HL-60 (cell line): Measurements from ENCODE around the gene TMEM141.
A peak's percentile ranks its signal among the peaks of the same experiment; 100 is the strongest.

ENCODE experiments used
- DNase-seq, 2 experiments: peaks; one replicate each; pipeline ENCODE4 v3.0.0-alpha.2; 2010 to 2020; ENCODE audit warnings: low read depth in 1 of 2, low spot score in 1 of 2
- H3K27ac ChIP-seq: fragments of 250-450 bp; sonication (Bioruptor Pico); replicated peaks from 2 replicates; pipeline ENCODE4 v1.5.1; 2020; ENCODE audit warnings: mild to moderate bottlenecking, moderate library complexity
- H3K27me3 ChIP-seq: fragments of 250-450 bp; sonication (Bioruptor Pico); 2 replicates; pipeline ENCODE4 v1.5.1; 2021; ENCODE audit warnings: mild to moderate bottlenecking, moderate library complexity; ENCODE audit not compliant: insufficient read depth, poor library complexity, severe bottlenecking
- H3K4me3 ChIP-seq: replicated peaks from 2 replicates; pipeline ENCODE4 v1.5.1; 2011; ENCODE audit warnings: mild to moderate bottlenecking, control low read depth, low read length; ENCODE audit not compliant: insufficient read depth
- GABPA ChIP-seq: IDR thresholded peaks from 2 replicates; pipeline ENCODE4 v1.6.1; 2012; ENCODE audit warnings: low read depth
- POLR2AphosphoS5 ChIP-seq: IDR thresholded peaks from 2 replicates; pipeline ENCODE4 v1.6.1; 2012; ENCODE audit warnings: low read depth
- SPI1 ChIP-seq: IDR thresholded peaks from 2 replicates; pipeline ENCODE4 v1.6.1; 2012; ENCODE audit warnings: low read depth, mild to moderate bottlenecking, borderline replicate concordance
- long read RNA-seq: library from polyadenylated mRNA; unstranded; transcript quantifications from one replicate; pipeline ENCODE4 v2.0.0, GENCODE V29; 2020
- TF ChIP-seq, protein P1 (sequence below): IDR thresholded peaks from 2 replicates; pipeline ENCODE4 v1.6.1; 2012; ENCODE audit warnings: low read depth; ENCODE audit not compliant: insufficient replicate concordance
- TF ChIP-seq, protein P2 (sequence below): IDR thresholded peaks from one replicate; pipeline ENCODE4 v1.5.1; 2011; ENCODE audit warnings: low read length, control low read depth, inconsistent platforms; ENCODE audit not compliant: insufficient read depth

Gene TMEM141
- long read RNA-seq, transcript TMEM141-201 (5 exons, 768 nt) = major isoform, 10 of 14 reads
- long read RNA-seq, partial matches to known transcripts = 0 of 14 reads
- long read RNA-seq, other reads (novel, unspliced or antisense) = 2 of 14 reads

DNA sequence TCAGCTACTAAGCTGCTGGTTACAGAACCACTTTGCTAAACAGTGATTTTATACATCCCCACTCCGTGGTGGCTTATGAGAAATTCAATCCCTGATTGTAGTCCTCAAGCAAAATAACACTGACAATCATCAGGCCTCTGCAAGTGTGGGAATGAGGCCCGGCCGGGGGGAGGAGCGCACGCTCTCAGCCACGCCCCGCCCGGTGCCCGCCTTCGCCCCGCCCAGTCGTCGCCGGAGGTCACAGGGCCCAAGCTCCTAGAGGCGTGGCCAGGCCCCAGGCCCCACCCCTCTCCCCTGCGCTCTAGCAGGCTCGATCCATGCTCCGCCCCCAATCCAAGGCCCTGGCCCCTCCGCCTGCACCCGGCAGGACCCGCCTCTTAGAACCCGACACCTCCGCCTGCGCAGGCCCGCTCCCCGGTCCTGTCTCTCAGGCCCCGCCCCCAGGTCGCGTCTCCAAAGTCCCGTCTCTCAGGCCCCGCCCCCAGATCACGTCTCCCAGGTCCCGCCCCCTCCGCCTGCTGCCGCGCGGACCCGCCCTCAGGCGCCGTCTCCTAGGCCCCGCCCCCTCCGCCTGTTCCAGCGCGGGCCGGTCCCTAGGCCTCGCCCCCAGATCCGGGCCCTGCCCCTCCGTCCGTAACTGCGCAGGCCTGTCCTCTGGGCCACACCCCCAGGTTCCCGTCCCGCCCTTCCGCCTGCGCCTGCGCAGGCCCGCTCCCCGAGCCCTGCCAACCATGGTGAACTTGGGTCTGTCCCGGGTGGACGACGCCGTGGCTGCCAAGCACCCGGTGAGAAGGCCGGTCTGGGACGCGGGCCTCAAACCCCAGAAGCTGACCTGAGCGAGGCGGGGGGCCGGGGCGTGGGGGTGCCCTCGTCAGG is at the start of gene TMEM141:
Gene TMEM141, plus strand, starts transcription at position 705 of the 876 bp plus-strand sequence. Its CDS starts 27 bp downstream, at position 732.
- no peaks in the 10 kb centered on the region for H3K27me3 ChIP-seq
- TF ChIP-seq, protein P1, sequence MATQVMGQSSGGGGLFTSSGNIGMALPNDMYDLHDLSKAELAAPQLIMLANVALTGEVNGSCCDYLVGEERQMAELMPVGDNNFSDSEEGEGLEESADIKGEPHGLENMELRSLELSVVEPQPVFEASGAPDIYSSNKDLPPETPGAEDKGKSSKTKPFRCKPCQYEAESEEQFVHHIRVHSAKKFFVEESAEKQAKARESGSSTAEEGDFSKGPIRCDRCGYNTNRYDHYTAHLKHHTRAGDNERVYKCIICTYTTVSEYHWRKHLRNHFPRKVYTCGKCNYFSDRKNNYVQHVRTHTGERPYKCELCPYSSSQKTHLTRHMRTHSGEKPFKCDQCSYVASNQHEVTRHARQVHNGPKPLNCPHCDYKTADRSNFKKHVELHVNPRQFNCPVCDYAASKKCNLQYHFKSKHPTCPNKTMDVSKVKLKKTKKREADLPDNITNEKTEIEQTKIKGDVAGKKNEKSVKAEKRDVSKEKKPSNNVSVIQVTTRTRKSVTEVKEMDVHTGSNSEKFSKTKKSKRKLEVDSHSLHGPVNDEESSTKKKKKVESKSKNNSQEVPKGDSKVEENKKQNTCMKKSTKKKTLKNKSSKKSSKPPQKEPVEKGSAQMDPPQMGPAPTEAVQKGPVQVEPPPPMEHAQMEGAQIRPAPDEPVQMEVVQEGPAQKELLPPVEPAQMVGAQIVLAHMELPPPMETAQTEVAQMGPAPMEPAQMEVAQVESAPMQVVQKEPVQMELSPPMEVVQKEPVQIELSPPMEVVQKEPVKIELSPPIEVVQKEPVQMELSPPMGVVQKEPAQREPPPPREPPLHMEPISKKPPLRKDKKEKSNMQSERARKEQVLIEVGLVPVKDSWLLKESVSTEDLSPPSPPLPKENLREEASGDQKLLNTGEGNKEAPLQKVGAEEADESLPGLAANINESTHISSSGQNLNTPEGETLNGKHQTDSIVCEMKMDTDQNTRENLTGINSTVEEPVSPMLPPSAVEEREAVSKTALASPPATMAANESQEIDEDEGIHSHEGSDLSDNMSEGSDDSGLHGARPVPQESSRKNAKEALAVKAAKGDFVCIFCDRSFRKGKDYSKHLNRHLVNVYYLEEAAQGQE = no peak
- no peak for TF ChIP-seq GABPA
- peak; percentile 77 for TF ChIP-seq POLR2AphosphoS5
- peak; percentile 97 to 99 for DNase-seq
- peak within 1 kb of the TSS; percentile 82 for H3K27ac ChIP-seq
- H3K4me3 ChIP-seq = peak within 1 kb of the TSS; percentile 84

DNA sequence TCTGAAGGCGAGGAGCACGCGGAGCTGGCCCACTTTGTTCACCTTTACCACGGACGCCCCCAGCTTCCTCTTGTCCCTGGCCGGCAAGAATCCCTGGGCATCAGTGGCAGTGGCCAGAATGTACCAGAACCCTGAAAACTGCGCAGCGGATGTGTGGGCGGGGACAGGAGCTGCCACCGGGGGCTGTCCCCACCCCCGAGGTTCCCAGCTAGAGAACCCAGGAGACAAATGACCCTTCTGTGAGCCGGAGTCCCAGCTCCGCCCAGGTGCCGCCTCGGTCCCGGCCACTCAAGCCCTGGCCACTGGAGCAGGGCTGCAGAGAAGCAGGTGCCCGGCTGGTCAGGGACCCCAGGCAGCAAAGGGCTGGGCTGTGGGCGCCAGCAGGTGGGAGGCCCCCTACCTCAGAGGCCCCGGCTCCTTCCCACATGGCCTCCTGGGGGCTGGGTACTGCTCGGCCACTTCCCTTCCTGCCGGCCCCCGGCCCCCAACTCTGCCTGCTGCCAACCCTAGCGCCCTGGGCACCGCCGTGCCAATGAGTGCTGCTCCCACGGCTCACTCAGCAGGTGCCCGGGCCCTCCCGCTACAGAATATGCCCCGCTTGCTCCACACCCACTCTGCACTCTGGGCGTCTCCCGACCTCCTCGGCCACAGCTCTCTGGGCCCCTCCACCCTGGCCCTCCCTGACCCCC is 49.1 kb upstream of the TMEM141 start:
- DNase-seq = no peak
- no peak overlapping the region for H3K4me3 ChIP-seq
- TF ChIP-seq SPI1 = no peak
- TF ChIP-seq, protein P1 = no peak
- no peak overlapping the region for H3K27ac ChIP-seq
- peaks cover 12% of the 10 kb centered on the region for H3K27me3 ChIP-seq

DNA sequence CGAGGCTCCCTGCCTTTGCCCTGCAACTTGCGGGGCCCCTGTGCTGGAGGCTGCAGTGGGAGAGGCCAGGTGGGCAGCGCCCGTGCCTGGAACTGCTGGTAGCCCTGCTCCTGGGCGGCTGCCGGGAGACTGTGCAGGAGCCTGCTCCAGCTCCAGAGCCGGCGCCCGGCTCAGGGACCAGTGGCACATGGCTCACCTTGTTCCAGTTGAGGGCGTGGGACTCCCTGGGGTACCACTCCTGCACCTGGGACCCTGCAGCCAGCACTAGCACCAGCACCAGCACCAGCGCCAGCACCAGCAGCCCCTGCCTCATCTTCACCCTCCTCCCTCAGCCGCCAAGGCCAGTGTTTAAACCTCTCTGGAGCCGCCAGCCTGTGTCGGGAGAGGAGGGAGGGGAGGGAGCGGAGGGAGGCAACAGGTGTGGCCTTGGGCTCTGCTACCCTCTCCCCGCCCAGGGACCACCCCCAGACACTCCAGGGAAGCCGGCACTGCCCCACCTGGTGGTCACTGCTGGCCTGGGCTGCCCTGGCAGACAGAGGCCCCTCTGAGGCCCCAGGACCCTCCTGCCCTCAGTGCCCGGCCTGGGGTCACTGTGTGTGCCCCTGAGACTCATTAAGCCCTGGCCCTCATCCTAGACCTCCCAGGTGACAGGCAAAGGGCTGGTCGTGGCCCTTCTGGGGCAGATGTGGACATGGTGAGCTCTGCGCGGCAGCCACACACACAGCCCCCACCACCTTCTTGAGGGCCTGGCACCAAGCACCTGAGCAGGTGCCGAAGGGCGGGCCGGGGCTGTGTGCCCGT is 48.4 kb upstream of the TMEM141 start, which contains the start of gene LCN10:
Gene LCN10, minus strand, starts transcription at position 350 of the 801 bp plus-strand sequence. Its CDS starts 37 bp downstream, at position 313.
- no peak for TF ChIP-seq SPI1
- TF ChIP-seq, protein P2, sequence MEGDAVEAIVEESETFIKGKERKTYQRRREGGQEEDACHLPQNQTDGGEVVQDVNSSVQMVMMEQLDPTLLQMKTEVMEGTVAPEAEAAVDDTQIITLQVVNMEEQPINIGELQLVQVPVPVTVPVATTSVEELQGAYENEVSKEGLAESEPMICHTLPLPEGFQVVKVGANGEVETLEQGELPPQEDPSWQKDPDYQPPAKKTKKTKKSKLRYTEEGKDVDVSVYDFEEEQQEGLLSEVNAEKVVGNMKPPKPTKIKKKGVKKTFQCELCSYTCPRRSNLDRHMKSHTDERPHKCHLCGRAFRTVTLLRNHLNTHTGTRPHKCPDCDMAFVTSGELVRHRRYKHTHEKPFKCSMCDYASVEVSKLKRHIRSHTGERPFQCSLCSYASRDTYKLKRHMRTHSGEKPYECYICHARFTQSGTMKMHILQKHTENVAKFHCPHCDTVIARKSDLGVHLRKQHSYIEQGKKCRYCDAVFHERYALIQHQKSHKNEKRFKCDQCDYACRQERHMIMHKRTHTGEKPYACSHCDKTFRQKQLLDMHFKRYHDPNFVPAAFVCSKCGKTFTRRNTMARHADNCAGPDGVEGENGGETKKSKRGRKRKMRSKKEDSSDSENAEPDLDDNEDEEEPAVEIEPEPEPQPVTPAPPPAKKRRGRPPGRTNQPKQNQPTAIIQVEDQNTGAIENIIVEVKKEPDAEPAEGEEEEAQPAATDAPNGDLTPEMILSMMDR = no peak
- TF ChIP-seq, protein P1 = no peak
- TF ChIP-seq POLR2AphosphoS5 = no peak
- TF ChIP-seq GABPA = no peak
- no peak for DNase-seq
- peaks cover 12% of the 10 kb centered on the region for H3K27me3 ChIP-seq
- no peak within 1 kb of the TSS for H3K4me3 ChIP-seq
- no peak within 1 kb of the TSS for H3K27ac ChIP-seq
